ENCODE data around the gene KLHL14.
"Not testable (repeated sequence)": the region's sequence is repeated elsewhere in the genome, so short reads cannot be mapped to it uniquely, and the experiment has no call there.

GRCh38 chr18:32654507-32654906 lies 118.3 kb downstream of the KLHL14 start:
- TF ChIP-seq, protein P1, sequence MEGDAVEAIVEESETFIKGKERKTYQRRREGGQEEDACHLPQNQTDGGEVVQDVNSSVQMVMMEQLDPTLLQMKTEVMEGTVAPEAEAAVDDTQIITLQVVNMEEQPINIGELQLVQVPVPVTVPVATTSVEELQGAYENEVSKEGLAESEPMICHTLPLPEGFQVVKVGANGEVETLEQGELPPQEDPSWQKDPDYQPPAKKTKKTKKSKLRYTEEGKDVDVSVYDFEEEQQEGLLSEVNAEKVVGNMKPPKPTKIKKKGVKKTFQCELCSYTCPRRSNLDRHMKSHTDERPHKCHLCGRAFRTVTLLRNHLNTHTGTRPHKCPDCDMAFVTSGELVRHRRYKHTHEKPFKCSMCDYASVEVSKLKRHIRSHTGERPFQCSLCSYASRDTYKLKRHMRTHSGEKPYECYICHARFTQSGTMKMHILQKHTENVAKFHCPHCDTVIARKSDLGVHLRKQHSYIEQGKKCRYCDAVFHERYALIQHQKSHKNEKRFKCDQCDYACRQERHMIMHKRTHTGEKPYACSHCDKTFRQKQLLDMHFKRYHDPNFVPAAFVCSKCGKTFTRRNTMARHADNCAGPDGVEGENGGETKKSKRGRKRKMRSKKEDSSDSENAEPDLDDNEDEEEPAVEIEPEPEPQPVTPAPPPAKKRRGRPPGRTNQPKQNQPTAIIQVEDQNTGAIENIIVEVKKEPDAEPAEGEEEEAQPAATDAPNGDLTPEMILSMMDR (IDR thresholded peaks at IDR 0.05): not testable (repeated sequence)
- not testable (repeated sequence) for TF ChIP-seq POLR2A (IDR thresholded peaks at IDR 0.05; ENCODE audit: low read length); EP300 (IDR thresholded peaks at IDR 0.05); MYC (IDR thresholded peaks at IDR 0.05; ENCODE audit: borderline replicate concordance, low read length); CHD2 (IDR thresholded peaks at IDR 0.05; ENCODE audit: low read length, partially characterized antibody); USF2 (IDR thresholded peaks at IDR 0.05); FOSB (CRISPR knock-in tag; IDR thresholded peaks at IDR 0.05); RARB (CRISPR knock-in tag; IDR thresholded peaks at IDR 0.05)

All from A549 (cell line).